SK-N-MC (cell line): ENCODE results near the gene MEIS3.

Experiments used
- EZH2 ChIP-seq: fragments of 200-600 bp; sonication (generic); IDR thresholded peaks from one replicate; pipeline ENCODE4 v1.6.1; 2017; ENCODE audit warnings: antibody characterized with exemption
- POLR2AphosphoS5 ChIP-seq: IDR thresholded peaks from 2 replicates; pipeline ENCODE4 v1.6.1; 2012; ENCODE audit warnings: mild to moderate bottlenecking, low read depth, low read length, borderline replicate concordance

DNA sequence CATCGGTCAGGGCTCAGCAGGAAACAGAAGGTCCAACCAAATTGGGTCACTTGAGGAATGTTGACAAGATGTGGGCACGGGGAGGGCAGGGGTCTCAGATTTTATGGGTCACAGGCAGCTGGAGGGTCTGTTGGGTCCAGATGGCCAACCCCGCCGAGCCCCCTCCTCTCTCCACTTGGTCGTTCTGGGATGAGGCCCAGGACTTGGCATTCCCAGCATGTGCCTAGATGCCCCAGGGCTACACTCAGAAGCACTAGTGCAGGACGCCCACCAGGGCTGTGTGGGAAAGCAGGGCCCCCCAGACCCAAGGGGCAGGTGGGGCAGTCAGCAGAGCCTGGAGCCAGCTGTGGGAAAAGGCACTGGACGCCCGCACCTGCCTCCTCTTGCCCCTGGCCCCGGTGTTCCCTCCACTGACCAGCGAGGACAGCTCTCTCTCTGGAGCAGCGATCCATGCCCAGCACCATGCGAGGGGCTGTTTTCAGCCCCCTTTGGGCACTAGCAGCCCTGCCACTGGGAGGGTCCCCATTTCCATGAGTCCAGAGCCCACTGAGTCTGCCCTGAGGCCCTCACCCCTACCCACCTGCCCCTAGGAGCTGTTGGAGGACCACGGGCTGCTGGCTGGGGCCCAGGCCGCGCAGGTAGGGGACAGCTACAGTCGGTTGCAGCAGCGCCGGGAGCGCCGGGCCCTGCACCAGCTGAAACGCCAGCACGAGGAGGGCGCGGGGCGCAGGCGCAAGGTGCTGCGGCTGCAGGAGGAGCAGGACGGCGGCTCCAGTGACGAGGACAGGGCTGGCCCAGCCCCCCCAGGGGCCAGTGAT, 44.2 kb downstream of the MEIS3 start:
- no peak for TF ChIP-seq EZH2
- TF ChIP-seq POLR2AphosphoS5 = no peak
